Left ventricle myocardium inferior (tissue), 1 donor: ENCODE data around the gene REP15. TPM values are rescaled to one million over a fixed set of nuclear protein-coding genes. Genes with fewer than 3 reads are reported as not detected.

ENCODE experiments used
- DNase-seq: peaks from one replicate; pipeline ENCODE4 v3.0.0-alpha.2; 2020
- H3K27ac ChIP-seq: fragments of 200-600 bp; replicated peaks from 2 replicates; pipeline ENCODE4 v1.8.0; 2021
- H3K27me3 ChIP-seq: fragments of 200-600 bp; 2 replicates; pipeline ENCODE4 v1.8.0; 2021; ENCODE audit warnings: low read depth
- H3K36me3 ChIP-seq: fragments of 200-600 bp; 2 replicates; pipeline ENCODE4 v1.8.0; 2021
- H3K4me1 ChIP-seq: fragments of 200-600 bp; 2 replicates; pipeline ENCODE4 v1.8.0; 2021
- H3K4me3 ChIP-seq: fragments of 200-600 bp; 2 replicates; pipeline ENCODE4 v1.8.0; 2021; ENCODE audit warnings: mild to moderate bottlenecking, moderate library complexity
- H3K9me3 ChIP-seq: fragments of 200-600 bp; replicated peaks from 2 replicates; pipeline ENCODE4 v1.8.0; 2021
- CTCF ChIP-seq: fragments of 200-600 bp; IDR thresholded peaks from 2 replicates; pipeline ENCODE4 v1.8.0; 2021; ENCODE audit warnings: antibody characterized with exemption, mild to moderate bottlenecking, borderline replicate concordance
- intact Hi-C: fragments of 100-400 bp; cut with micrococcal nuclease; formaldehyde crosslinking; loops from one replicate; pipeline ENCODE4 v1.11.0; 2022
- total RNA-seq: library from RNA; stranded (reverse); fragmentation: NEBNext Ultra II Directional; extraction: Animal tissue kit (Norgen Biotek cat#: 25700); gene quantifications from one replicate; pipeline ENCODE4 v1.2.1, GENCODE V29; 2021
- donor health status: DM: no; HTN: yes; CAD: no; lungs with severe emphysema.

Gene REP15
- total RNA-seq, 1 donor from 2014 or later, result 5.5 TPM

GRCh38 chr12:27686147-27686546 is 10.1 kb upstream of the REP15 start:
- no peaks in the 10 kb centered on the region for H3K9me3 ChIP-seq
- no peak overlapping the region for H3K4me3 ChIP-seq
- no peaks in the 10 kb centered on the region for H3K27me3 ChIP-seq
- intact Hi-C loops, result no loop called here
- peaks cover 97% of the 10 kb centered on the region for H3K36me3 ChIP-seq
- H3K27ac ChIP-seq, result no peak overlapping the region
- no peak for TF ChIP-seq CTCF
- H3K4me1 ChIP-seq, result no peaks in the 10 kb centered on the region
- no peak for DNase-seq

GRCh38 chr12:27688671-27689070 is 7.6 kb upstream of the REP15 start:
- no peak for DNase-seq
- Histone ChIP-seq H3K4me1 (no peaks in the 10 kb centered on the region), H3K4me3 (no peak overlapping the region), H3K9me3 (no peaks in the 10 kb centered on the region), H3K27ac (no peak overlapping the region), H3K36me3 (peaks cover 97% of the 10 kb centered on the region), H3K27me3 (no peaks in the 10 kb centered on the region)
- TF ChIP-seq CTCF, result no peak
- intact Hi-C loops, result no loop called here

- H3K27ac ChIP-seq, result no peak overlapping the region
- intact Hi-C loops, result no loop called here
These were observed 6.6 kb upstream of the REP15 start for GRCh38 chr12:27689558-27690180.

GRCh38 chr12:27693403-27693802 is 2.8 kb upstream of the REP15 start:
- Histone ChIP-seq H3K27ac (no peak overlapping the region), H3K4me1 (no peaks in the 10 kb centered on the region), H3K4me3 (no peak overlapping the region), H3K27me3 (no peaks in the 10 kb centered on the region), H3K36me3 (peaks cover 98% of the 10 kb centered on the region), H3K9me3 (no peaks in the 10 kb centered on the region)
- intact Hi-C loops, result no loop called here
- TF ChIP-seq CTCF, result no peak
- DNase-seq, result no peak

More at GRCh38 chr12:27689558-27690180, 6.6 kb upstream of the REP15 start:
- DNase-seq, result no peak
- Histone ChIP-seq H3K36me3 (peaks cover 97% of the 10 kb centered on the region), H3K4me3 (no peak overlapping the region), H3K9me3 (no peaks in the 10 kb centered on the region), H3K4me1 (no peaks in the 10 kb centered on the region), H3K27me3 (no peaks in the 10 kb centered on the region)
- TF ChIP-seq CTCF, result no peak

- no peak overlapping the region for H3K27ac ChIP-seq
- H3K9me3 ChIP-seq, result no peaks in the 10 kb centered on the region
- no peaks in the 10 kb centered on the region for H3K27me3 ChIP-seq
- H3K4me1 ChIP-seq, result no peaks in the 10 kb centered on the region
- TF ChIP-seq CTCF, result no peak
- H3K36me3 ChIP-seq, result peaks cover 74% of the 10 kb centered on the region
- intact Hi-C loops, result no loop called here
- no peak for DNase-seq
- no peak overlapping the region for H3K4me3 ChIP-seq
These were observed 523 bp upstream of the REP15 start for GRCh38 chr12:27695556-27696292.
